Subcutaneous adipose tissue (tissue), 4 donors: ENCODE data around the gene CTIF. TPM values are rescaled to one million over a fixed set of nuclear protein-coding genes. Genes with fewer than 3 reads are reported as not detected.

Source experiments
- total RNA-seq, 4 donors: library from RNA; depleted of rRNA; stranded (reverse); fragments of >200 nt; gene quantifications; one replicate each; pipeline ENCODE4 v1.1.0, GENCODE V29; 2016
- TF ChIP-seq, protein P1 (sequence below): fragments of 450-650 bp; IDR thresholded peaks from one replicate; pipeline ENCODE4 v1.5.1; 2016; ENCODE audit warnings: low read depth, mild to moderate bottlenecking, control low read depth, antibody characterized with exemption, moderate library complexity

The CTIF gene
- total RNA-seq, 4 donors from 2014 or later, result 41.0 to 195 (median 78.3) TPM

DNA sequence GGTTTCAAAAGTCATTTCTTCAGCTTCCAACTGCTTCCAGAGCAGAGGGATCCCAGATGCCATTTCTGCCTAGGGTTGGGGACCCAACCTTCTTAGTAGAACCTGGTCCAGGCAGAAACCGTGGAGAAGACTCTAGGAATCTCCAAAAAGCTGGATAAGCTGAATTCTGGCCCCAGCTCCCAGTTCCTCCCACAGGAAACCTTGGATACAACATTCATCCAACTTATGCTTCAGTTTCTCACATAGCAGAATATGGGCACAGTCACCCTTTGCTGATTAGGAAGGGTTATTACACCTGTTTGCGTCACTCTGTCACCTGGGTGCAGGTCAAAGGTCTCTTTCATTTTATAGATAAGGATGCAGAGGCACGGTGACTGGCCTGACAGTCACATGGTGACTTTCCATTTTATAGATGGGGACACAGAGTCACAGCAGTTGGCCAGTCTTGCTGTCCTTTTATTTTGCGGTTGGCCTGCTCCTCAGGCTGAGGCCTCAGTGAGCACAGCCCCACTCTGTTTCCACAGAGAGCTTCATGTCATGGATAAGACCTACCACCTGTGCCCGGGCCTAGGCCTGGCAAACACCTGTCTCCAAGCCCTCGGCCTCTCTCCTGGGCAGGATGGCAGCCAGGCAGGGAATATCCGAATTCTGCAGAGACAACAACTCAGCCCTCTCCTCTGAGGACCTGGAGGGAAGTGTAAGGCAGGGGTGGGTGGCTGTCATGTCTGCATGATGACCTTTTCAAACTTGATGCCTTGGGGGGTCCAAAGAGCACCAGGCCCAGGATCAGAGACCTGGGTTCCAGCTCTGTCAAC lies 263.1 kb downstream of the CTIF start:
- TF ChIP-seq, protein P1, sequence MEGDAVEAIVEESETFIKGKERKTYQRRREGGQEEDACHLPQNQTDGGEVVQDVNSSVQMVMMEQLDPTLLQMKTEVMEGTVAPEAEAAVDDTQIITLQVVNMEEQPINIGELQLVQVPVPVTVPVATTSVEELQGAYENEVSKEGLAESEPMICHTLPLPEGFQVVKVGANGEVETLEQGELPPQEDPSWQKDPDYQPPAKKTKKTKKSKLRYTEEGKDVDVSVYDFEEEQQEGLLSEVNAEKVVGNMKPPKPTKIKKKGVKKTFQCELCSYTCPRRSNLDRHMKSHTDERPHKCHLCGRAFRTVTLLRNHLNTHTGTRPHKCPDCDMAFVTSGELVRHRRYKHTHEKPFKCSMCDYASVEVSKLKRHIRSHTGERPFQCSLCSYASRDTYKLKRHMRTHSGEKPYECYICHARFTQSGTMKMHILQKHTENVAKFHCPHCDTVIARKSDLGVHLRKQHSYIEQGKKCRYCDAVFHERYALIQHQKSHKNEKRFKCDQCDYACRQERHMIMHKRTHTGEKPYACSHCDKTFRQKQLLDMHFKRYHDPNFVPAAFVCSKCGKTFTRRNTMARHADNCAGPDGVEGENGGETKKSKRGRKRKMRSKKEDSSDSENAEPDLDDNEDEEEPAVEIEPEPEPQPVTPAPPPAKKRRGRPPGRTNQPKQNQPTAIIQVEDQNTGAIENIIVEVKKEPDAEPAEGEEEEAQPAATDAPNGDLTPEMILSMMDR, result no peak

DNA sequence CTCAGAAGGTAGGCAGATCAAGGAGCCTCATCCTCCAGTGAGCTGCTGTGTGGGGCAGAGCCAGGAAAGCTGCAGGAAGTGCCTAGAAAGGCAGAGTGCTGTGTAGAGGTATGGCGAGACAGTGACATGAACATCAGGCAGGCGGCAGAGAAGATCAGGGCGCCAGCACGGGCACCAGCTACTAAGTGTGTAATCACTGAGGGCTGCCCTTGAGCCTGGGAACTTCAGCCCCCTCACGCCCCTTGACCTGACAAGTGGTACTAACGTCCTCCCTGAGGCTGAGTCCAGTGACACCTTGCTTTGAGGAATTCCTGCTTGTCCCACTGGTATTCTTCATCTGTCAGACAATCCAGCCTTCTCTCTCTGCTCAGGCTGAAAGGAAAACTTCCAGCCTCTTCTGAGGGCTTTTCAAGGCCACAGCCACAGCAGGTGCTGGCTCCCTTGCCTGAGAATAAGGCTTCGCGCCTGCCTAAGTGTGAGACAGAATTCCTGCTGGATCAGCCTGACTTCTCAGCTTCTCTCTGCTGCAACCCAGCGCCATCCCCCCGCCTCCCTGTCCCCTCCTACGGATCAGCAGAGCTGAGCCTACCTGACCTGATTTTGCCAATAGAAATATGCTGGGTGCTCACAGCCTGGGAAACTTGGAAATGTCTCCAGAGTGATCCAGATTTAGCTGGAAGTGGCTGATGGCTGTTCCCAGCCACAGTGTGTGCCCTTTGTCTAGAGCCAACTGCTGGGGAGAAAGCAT lies 263.9 kb downstream of the CTIF start:
- TF ChIP-seq, protein P1, result no peak

DNA sequence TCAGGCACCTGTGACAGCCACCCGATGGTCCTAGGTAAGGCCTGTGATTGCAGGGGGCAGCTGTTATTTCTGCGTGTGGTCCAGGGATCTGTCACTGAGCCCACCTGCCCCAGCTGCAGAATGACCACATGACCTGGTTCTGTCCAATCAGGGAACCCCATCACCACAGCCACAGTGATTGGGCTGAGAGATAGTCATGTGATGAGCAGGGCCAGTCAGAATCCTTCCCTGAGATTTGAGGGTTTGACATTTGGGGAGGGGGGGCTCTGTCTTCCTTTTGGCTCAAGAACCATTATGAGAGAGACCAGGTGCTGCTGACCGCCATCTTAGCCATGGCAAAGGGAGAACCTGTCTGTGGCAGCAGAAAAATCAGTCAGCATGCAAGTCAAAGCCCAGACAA lies 264.7 kb downstream of the CTIF start:
- TF ChIP-seq, protein P1, result no peak

DNA sequence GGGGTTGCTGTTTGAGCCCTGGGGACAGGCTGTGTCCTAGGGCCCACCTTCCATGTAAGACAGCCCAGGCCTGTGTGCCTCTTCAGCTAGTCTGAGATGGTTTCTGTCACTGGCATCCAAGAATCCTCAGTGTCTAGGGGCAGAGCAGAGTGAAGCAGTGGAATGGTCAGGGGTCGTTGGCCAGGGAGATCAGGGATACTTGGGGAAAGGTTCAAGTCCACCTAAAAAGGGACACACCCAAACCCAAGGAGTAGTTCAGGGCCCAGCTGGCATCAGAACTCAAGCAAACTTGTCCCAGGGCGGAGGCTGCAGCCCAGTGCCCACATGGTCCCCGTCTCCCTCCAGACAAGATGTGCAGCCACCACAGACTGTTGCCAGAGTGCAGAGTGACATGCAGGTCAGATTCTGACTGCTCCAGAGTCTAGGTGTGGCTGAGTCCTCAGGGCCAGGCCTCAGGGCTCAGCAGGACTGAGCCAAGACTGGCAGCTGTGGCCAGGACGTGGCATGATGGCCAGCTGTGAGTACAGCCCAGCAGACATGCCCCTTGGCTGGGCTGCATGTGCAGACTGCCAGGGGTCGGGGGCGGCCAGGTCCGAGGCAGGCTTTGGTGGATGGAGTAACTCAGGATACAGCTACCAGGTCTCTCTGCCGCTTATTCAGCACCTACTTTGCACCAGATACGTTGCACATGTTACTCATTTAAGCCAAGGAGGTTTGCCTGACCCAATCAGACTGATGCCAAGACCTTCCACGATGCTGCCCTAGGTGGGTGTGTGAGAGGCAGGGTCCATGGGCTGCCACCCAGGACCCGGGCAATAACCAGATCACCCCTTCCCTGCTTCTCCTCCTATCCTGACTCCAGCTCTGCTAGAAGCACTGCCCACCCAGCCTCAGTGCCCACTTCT lies 265.4 kb downstream of the CTIF start:
- TF ChIP-seq, protein P1, result no peak

DNA sequence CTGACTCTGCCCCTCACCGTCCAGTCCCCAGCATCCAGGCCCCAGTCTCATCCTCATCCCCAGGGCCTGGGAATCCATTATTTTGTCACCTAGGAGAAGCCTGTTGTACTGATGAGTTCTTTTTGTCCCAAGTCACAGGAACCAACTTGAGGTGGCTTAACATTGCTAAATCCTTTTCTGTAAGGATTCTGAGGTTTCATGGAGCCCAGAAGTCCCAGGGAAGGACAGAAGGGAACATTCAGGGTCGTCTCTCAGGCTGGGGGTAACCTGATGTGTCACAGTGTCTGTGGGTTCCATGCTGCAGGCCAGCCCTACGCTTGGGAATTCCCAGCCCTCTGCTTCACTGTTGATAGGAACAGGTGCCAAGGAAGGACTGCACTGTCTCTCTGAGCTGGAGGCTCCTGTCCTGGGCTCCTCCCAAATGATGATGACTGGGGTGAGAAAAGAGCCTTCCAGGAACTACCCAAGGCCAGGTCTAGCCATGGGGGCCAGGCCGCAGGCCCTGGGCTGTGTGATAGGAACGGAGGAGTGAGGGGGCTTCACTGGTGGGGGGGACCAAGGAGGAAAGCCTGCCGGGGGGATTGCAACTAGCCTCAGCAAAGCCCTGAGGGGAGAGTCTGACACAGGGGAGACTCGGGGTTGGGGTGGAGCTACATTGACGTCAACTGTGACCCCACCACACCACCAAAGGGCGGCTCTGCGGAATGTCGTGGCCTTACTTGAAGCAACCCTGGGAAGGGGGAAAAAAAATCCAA lies 266.2 kb downstream of the CTIF start:
- TF ChIP-seq, protein P1, result no peak

DNA sequence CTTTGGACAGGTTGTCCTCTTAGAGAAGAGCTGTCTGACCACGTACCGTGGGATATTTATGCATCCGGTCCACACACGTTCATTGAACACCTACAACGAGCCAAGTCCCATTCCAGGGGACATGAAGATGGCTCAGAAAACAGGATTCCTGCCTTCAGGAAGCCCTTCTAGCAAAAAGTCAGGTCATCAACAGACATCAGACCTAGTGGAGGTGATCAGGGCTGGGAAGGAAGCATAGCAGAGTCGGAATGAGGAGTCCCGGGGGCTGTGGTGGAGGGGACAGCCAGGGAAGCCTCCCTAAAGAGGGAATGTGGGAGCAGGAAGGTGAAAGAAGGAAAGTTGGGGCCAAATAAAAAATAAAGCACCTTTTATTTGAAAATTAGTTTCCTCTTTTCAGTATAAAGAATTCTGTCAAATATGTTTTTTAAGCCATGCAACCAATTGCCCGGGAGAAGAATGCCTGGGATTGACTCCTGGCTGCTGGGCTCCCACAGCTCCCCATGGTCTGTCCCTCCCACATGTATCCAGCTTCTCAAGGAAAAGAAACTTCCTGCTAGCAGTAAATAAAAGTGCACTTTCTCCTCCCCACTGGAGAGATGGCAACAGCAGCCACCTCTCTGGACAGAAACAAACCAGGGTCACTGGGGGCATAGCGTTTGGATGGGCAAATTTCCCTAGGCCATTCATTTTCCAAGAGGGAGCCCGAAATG lies 267.1 kb downstream of the CTIF start:
- TF ChIP-seq, protein P1, result no peak
